Heart left ventricle (tissue), 16 donors: ENCODE data around the gene FCHSD1. TPM values are rescaled to one million over a fixed set of nuclear protein-coding genes. Genes with fewer than 3 reads are reported as not detected.

ENCODE experiments used
- ATAC-seq, 4 donors: fragments of 200-7000 bp; cut with Tn5 transposase; one replicate each; pipeline ENCODE4 v1.9.1; 2020 to 2022; ENCODE audit warnings: moderate library complexity in 4 of 4, mild to moderate bottlenecking in 3 of 4, moderate number of reproducible peaks in 1 of 4
- DNase-seq, 5 donors: peaks; one replicate each; pipeline ENCODE4 v3.0.0-alpha.2; 2020
- H3K27ac ChIP-seq, 12 donors: fragments of 200-600 bp; sonication (generic) in 4 of 12; one replicate each; pipeline versions ENCODE4 v1.5.0 to v1.8.0; 2016 to 2022; ENCODE audit warnings: mild to moderate bottlenecking in 2 of 12
- H3K27me3 ChIP-seq, 9 donors: fragments of 200-600 bp; sonication (generic) in 2 of 9; one replicate each; pipeline versions ENCODE4 v1.5.1 to v1.8.0; 2016 to 2022; ENCODE audit warnings: mild to moderate bottlenecking in 3 of 9
- H3K36me3 ChIP-seq, 9 donors: fragments of 200-600 bp; sonication (generic) in 2 of 9; one replicate each; pipeline versions ENCODE4 v1.5.0 to v1.8.0; 2018 to 2022; ENCODE audit warnings: mild to moderate bottlenecking in 2 of 9
- H3K4me1 ChIP-seq, 12 donors: fragments of 200-600 bp; sonication (generic) in 4 of 12; one replicate each; pipeline versions ENCODE4 v1.5.0 to v1.8.0; 2016 to 2022; ENCODE audit warnings: mild to moderate bottlenecking in 3 of 12
- H3K4me3 ChIP-seq, 12 donors: fragments of 200-600 bp; sonication (generic) in 4 of 12; one replicate each; pipeline versions ENCODE4 v1.5.0 to v1.8.0; 2017 to 2022; ENCODE audit warnings: mild to moderate bottlenecking in 9 of 12, moderate library complexity in 4 of 12
- H3K9me3 ChIP-seq, 12 donors: fragments of 200-600 bp; sonication (generic) in 4 of 12; one replicate each; pipeline versions ENCODE4 v1.5.0 to v1.8.0; 2016 to 2022; ENCODE audit warnings: mild to moderate bottlenecking in 1 of 12
- CTCF ChIP-seq, 12 donors: fragments of 200-600 bp; sonication (generic) in 4 of 12; IDR thresholded peaks; one replicate each; pipeline versions ENCODE4 v1.5.0 to v1.8.0; 2018 to 2022; ENCODE audit warnings: antibody characterized with exemption in 12 of 12, mild to moderate bottlenecking in 5 of 12
- POLR2A ChIP-seq, 2 donors: fragments of 450-650 bp; IDR thresholded peaks; one replicate each; pipeline ENCODE4 v1.6.1; 2017; ENCODE audit warnings: antibody characterized with exemption in 2 of 2, mild to moderate bottlenecking in 2 of 2, moderate library complexity in 2 of 2
- WGBS, 4 donors: extraction: QIAGEN DNeasy Blood & Tissue Kit in 2 of 4; methylation state at CpG; one replicate each; pipeline versions ENCODE4 v1.1.5 to v1.1.7; 2013 to 2018; 5-methylcytosine and 5-hydroxymethylcytosine counted together
- intact Hi-C, 10 donors: fragments of 100-400 bp; cut with DNase I; formaldehyde crosslinking; loops; one replicate each; pipeline versions ENCODE4 v1.11.1 to v1.14.2; 2022
- polyA plus RNA-seq, 2 donors: library from polyadenylated mRNA; stranded (reverse); fragments of 200-250 nt; gene quantifications; one replicate each; pipeline ENCODE4 v1.2.3, GENCODE V29; 2013
- total RNA-seq, 9 donors: library from RNA; depleted of rRNA in 2 of 9; stranded (reverse); fragments of >200 nt in 2 of 9; fragmentation: NEBNext Ultra II Directional in 3 of 9; extraction: Animal tissue kit (Norgen Biotek cat#: 25700) in 3 of 9; gene quantifications; one replicate each; pipeline versions ENCODE4 v1.1.0 to v1.2.4, GENCODE V29; 2016 to 2023
- donor health status: ischemic (EF 13 %, LVEDD 7.1; RV severe dilation, severe dysfunction).
- donor health status: healthy with polysubstance abuse.
- donor health status: DM: no; HTN: yes; CAD: no.
- donor health status: DM: no; HTN: no; CAD: no.
- donor health status: ischemic (EF 25% LVEDD 6.9; RV normal size, moderate dysfunction).
- donor health status: ischemic (EF 25% LVEDD 5.7; RV mildly dilated, moderate dysfunction).
- donor health status: healthy.
- donor health status: DM: yes; HTN: yes; CAD: no.
- donor health status: ischemic (EF 35%, LVEDD 5.7; RV mildly dilated, moderate dysfunction).
- donor health status: nonischemic (EF 11% LVEDD 7.7; RV severe dilation, severe dysfunction).
- donor health status: DM: yes; HTN: yes; CAD: no.
- donor health status: PGD.
- donor health status: ischemic (EF 29% LVEDD 5.4; RV normal size, mild dysfunction).
- donor health status: nonischemic (EF 23%, LVEDD 6.1; RV moderate dilation, normal function).

The FCHSD1 gene
- total and polyA plus RNA-seq, 11 donors: 1.2 to 8.8 (median 2.4) TPM

DNA sequence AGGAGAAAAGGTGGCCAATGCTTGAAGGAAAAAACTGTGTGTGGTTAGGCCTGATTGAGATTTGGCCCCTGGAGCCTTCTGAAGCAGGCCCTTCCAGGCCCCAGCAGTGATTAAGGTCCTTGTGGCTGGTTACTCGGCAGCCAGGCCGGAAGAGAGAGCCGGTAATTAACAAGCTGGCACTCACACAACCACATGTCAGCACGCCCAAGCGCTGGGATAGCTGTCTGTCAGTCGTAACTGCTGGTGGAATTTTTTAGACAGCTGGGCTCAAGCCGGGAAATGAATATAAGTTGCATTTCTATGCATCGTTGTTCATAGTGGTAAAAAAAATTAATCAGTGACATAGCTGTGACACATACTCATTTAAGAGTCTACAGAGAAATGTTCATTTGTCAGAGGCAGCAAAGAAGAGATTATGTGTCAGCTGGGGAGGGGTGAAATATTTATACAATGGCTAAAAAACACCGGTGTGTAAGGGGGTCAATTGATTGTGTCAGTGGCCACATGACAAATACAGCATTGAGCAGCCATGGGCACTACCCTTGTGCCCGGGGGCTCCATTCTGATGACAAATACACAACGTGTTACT, 44.5 kb upstream of the FCHSD1 start:
- peak in 3 of 5 donors; percentile 59 to 76 (median 73) for DNase-seq
- WGBS, 4 donors: 43 to 57% (median 48%) methylated on average over 11 of the region's 11 CpGs
- peaks cover 0 to 20% (median 6%) of the 10 kb centered on the region in 9 donors for H3K27me3 ChIP-seq
- no peak overlapping the region for H3K4me3 ChIP-seq
- H3K4me1 ChIP-seq: peaks cover 0 to 24% (median 8%) of the 10 kb centered on the region in 12 donors
- H3K36me3 ChIP-seq: no peaks in the 10 kb centered on the region
- H3K27ac ChIP-seq: peak overlapping the region in 3 of 12 donors; percentile 11 to 39 (median 38)
- ATAC-seq: peak; percentile 65 to 75 (median 70)
- intact Hi-C loops: loop anchor here in 3 of 10 donors (5.0 to 10.0 kb wide), 2 partner anchors 117 to 449 kb away; no protein-coding TSS in a partner anchor
- TF ChIP-seq CTCF (IDR thresholded peaks at IDR 0.05) (no peak), POLR2A (IDR thresholded peaks at IDR 0.05) (no peak)
- H3K9me3 ChIP-seq: no peaks in the 10 kb centered on the region

DNA sequence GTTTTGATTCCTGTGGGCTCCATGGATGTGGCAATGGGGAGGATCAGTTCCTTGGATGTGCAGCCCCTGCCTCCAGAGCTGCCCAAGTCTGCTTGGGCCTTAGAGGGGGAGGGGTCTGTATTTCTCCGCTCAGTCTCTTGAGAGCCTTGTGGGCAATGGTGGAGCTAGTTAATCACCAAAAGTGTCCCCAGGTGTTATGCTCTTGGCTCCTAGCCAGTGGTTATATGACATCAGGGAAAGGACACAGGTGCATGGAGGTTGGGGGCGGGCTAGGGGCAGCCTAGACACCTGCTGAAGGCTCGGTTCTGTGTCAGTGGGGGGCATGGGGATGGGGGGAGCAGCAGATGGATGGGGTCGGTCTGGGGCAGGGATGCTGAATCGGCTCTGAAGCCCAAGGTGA, 43.3 kb upstream of the FCHSD1 start:
- peaks cover 0 to 24% (median 8%) of the 10 kb centered on the region in 12 donors for H3K4me1 ChIP-seq
- H3K9me3 ChIP-seq: no peaks in the 10 kb centered on the region
- no peak overlapping the region for H3K27ac ChIP-seq
- H3K36me3 ChIP-seq: no peaks in the 10 kb centered on the region
- DNase-seq (no peak), ATAC-seq (no peak)
- no peak overlapping the region for H3K4me3 ChIP-seq
- 85 to 93% (median 91%) methylated on average over 4 to 5 of the region's 5 CpGs for WGBS, 4 donors
- H3K27me3 ChIP-seq: peaks cover 0 to 14% (median 3%) of the 10 kb centered on the region in 9 donors
- intact Hi-C loops: loop anchor here in 4 of 10 donors (5.0 to 10.0 kb wide), 3 partner anchors 228 to 450 kb away; partner anchors contain the start of gene DELE1 (in 1 of the 4)
- TF ChIP-seq CTCF (IDR thresholded peaks at IDR 0.05) (no peak), POLR2A (IDR thresholded peaks at IDR 0.05) (no peak)

DNA sequence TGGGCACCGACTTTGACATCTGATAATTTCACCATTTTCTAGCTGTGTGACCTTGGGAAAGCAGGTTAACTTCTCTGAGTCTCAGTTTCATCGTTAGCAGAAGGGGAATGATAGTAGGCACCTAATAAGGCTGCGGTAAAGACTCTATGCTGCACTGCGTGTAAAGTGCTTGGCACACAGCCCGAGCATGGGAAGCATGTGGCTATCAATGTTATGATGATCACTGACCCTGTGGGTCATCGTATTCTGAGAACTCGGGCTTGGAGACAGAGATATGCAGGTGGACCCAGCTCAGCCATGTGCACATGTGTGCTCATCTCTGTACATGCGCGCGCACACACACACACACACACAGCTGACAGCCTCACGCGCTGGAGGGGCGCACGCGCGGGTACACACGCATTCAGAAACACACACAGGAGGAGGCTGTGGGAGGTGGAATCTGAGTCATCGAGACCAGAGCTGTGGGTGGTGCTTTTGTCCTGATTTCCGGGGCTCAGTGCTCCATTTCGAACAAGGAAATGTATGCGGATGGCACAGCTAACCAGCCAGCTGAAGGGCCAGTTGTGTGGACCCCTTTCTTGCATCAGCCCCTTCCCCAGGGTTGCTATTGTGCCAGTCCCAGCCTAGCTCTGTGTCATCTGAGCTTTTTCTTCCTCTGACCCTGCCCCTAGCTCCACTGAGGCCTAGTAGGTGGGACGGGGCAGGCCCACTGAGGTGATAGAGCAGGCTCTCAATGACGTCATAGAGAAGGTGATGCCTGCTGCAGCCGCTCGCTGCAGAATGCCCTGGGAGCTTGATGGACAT, 41.9 kb upstream of the FCHSD1 start:
- Histone ChIP-seq H3K4me1 (peaks cover 0 to 24% (median 8%) of the 10 kb centered on the region in 12 donors), H3K9me3 (no peaks in the 10 kb centered on the region), H3K27ac (no peak overlapping the region), H3K4me3 (no peak overlapping the region), H3K36me3 (no peaks in the 10 kb centered on the region), H3K27me3 (peaks cover 0 to 6% (median 0%) of the 10 kb centered on the region in 9 donors)
- 77 to 80% (median 78%) methylated on average over 25 of the region's 25 CpGs for WGBS, 4 donors
- intact Hi-C loops: loop anchor here (1.0 to 10.0 kb wide), 7 partner anchors 186 to 452 kb away; partner anchors contain the start of genes PCDH1 (in 2 of the 10), DELE1 (in 1 of the 10) and PCDH12 (in 1 of the 10)
- no peak for DNase-seq
- ATAC-seq: no peak
- TF ChIP-seq POLR2A (IDR thresholded peaks at IDR 0.05) (no peak), CTCF (IDR thresholded peaks at IDR 0.05) (no peak)

- WGBS, 4 donors: 26 to 34% (median 31%) methylated on average over 5 of the region's 5 CpGs
- intact Hi-C loops: loop anchor here in 9 of 10 donors (1.0 to 10.0 kb wide), 7 partner anchors 186 to 452 kb away; partner anchors contain the start of genes PCDH1 (in 2 of the 9), DELE1 (in 1 of the 9) and PCDH12 (in 1 of the 9)
- TF ChIP-seq CTCF (IDR thresholded peaks at IDR 0.05) (no peak), POLR2A (IDR thresholded peaks at IDR 0.05) (no peak)
- H3K4me1 ChIP-seq: peaks cover 0 to 24% (median 8%) of the 10 kb centered on the region in 12 donors
- DNase-seq (no peak), ATAC-seq (no peak)
- H3K27me3 ChIP-seq: peaks cover 0 to 3% (median 0%) of the 10 kb centered on the region in 9 donors
- H3K27ac ChIP-seq: no peak overlapping the region
- no peaks in the 10 kb centered on the region for H3K36me3 ChIP-seq
- H3K9me3 ChIP-seq: no peaks in the 10 kb centered on the region
- H3K4me3 ChIP-seq: peak overlapping the region in 11 of 12 donors; percentile 11 to 51 (median 37)
Observed at GRCh38 chr5:141692533-141692888, 41.3 kb upstream of the FCHSD1 start.
